ENCODE results near the gene RSU1.

DNA sequence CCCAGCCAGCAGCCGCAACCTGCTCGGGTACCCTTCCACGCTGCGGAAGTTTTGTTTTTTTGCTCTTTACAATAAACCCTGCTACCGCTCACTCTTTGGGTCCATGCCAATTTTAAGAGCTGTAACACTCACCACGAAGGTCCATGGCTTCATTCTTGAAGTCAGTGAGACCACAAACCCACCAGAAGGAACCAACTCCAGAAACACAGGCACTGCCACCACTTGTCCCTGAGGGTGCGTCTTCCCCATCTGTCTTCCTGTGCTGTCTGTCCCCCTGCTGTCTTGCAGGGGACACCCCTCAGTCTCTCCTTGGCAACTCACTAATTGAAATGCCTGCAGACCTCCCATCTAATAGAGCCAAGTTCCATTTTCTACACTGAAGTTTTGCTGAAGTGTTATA is 48.5 kb upstream of the RSU1 start:
- TF ChIP-seq, protein P1, sequence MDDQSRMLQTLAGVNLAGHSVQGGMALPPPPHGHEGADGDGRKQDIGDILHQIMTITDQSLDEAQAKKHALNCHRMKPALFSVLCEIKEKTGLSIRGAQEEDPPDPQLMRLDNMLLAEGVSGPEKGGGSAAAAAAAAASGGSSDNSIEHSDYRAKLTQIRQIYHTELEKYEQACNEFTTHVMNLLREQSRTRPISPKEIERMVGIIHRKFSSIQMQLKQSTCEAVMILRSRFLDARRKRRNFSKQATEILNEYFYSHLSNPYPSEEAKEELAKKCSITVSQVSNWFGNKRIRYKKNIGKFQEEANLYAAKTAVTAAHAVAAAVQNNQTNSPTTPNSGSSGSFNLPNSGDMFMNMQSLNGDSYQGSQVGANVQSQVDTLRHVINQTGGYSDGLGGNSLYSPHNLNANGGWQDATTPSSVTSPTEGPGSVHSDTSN (CRISPR knock-in tag; IDR thresholded peaks at IDR 0.05; ENCODE audit: borderline replicate concordance) = no peak
- TF ChIP-seq, protein P2, sequence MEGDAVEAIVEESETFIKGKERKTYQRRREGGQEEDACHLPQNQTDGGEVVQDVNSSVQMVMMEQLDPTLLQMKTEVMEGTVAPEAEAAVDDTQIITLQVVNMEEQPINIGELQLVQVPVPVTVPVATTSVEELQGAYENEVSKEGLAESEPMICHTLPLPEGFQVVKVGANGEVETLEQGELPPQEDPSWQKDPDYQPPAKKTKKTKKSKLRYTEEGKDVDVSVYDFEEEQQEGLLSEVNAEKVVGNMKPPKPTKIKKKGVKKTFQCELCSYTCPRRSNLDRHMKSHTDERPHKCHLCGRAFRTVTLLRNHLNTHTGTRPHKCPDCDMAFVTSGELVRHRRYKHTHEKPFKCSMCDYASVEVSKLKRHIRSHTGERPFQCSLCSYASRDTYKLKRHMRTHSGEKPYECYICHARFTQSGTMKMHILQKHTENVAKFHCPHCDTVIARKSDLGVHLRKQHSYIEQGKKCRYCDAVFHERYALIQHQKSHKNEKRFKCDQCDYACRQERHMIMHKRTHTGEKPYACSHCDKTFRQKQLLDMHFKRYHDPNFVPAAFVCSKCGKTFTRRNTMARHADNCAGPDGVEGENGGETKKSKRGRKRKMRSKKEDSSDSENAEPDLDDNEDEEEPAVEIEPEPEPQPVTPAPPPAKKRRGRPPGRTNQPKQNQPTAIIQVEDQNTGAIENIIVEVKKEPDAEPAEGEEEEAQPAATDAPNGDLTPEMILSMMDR (CRISPR knock-in tag; IDR thresholded peaks at IDR 0.05) = no peak
- TF ChIP-seq TBX2 (CRISPR knock-in tag; IDR thresholded peaks at IDR 0.05; ENCODE audit: borderline replicate concordance) (no peak), POLR2A (IDR thresholded peaks at IDR 0.05; ENCODE audit: insufficient read depth in 1 of 2, low read depth in 2 of 2, low read length in 2 of 2) (no peak), JUND (CRISPR knock-in tag; IDR thresholded peaks at IDR 0.05) (no peak), SIN3A (IDR thresholded peaks at IDR 0.05; ENCODE audit: borderline replicate concordance, low read depth, low read length) (no peak), SUZ12 (IDR thresholded peaks at IDR 0.05; ENCODE audit: low read depth, low read length) (no peak), SIX4 (CRISPR knock-in tag; IDR thresholded peaks at IDR 0.05) (no peak), EP300 (IDR thresholded peaks at IDR 0.05; ENCODE audit: low read depth in 2 of 2, low read length in 2 of 2) (no peak), EP300 (CRISPR knock-in tag; IDR thresholded peaks at IDR 0.05; ENCODE audit: borderline replicate concordance) (no peak)
- TF ChIP-seq, protein P3, sequence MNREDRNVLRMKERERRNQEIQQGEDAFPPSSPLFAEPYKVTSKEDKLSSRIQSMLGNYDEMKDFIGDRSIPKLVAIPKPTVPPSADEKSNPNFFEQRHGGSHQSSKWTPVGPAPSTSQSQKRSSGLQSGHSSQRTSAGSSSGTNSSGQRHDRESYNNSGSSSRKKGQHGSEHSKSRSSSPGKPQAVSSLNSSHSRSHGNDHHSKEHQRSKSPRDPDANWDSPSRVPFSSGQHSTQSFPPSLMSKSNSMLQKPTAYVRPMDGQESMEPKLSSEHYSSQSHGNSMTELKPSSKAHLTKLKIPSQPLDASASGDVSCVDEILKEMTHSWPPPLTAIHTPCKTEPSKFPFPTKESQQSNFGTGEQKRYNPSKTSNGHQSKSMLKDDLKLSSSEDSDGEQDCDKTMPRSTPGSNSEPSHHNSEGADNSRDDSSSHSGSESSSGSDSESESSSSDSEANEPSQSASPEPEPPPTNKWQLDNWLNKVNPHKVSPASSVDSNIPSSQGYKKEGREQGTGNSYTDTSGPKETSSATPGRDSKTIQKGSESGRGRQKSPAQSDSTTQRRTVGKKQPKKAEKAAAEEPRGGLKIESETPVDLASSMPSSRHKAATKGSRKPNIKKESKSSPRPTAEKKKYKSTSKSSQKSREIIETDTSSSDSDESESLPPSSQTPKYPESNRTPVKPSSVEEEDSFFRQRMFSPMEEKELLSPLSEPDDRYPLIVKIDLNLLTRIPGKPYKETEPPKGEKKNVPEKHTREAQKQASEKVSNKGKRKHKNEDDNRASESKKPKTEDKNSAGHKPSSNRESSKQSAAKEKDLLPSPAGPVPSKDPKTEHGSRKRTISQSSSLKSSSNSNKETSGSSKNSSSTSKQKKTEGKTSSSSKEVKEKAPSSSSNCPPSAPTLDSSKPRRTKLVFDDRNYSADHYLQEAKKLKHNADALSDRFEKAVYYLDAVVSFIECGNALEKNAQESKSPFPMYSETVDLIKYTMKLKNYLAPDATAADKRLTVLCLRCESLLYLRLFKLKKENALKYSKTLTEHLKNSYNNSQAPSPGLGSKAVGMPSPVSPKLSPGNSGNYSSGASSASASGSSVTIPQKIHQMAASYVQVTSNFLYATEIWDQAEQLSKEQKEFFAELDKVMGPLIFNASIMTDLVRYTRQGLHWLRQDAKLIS (CRISPR knock-in tag; IDR thresholded peaks at IDR 0.05) = no peak
- TF ChIP-seq, protein P4, sequence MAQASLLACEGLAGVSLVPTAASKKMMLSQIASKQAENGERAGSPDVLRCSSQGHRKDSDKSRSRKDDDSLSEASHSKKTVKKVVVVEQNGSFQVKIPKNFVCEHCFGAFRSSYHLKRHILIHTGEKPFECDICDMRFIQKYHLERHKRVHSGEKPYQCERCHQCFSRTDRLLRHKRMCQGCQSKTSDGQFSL (CRISPR knock-in tag; IDR thresholded peaks at IDR 0.05) = no peak
- TF ChIP-seq, protein P5, sequence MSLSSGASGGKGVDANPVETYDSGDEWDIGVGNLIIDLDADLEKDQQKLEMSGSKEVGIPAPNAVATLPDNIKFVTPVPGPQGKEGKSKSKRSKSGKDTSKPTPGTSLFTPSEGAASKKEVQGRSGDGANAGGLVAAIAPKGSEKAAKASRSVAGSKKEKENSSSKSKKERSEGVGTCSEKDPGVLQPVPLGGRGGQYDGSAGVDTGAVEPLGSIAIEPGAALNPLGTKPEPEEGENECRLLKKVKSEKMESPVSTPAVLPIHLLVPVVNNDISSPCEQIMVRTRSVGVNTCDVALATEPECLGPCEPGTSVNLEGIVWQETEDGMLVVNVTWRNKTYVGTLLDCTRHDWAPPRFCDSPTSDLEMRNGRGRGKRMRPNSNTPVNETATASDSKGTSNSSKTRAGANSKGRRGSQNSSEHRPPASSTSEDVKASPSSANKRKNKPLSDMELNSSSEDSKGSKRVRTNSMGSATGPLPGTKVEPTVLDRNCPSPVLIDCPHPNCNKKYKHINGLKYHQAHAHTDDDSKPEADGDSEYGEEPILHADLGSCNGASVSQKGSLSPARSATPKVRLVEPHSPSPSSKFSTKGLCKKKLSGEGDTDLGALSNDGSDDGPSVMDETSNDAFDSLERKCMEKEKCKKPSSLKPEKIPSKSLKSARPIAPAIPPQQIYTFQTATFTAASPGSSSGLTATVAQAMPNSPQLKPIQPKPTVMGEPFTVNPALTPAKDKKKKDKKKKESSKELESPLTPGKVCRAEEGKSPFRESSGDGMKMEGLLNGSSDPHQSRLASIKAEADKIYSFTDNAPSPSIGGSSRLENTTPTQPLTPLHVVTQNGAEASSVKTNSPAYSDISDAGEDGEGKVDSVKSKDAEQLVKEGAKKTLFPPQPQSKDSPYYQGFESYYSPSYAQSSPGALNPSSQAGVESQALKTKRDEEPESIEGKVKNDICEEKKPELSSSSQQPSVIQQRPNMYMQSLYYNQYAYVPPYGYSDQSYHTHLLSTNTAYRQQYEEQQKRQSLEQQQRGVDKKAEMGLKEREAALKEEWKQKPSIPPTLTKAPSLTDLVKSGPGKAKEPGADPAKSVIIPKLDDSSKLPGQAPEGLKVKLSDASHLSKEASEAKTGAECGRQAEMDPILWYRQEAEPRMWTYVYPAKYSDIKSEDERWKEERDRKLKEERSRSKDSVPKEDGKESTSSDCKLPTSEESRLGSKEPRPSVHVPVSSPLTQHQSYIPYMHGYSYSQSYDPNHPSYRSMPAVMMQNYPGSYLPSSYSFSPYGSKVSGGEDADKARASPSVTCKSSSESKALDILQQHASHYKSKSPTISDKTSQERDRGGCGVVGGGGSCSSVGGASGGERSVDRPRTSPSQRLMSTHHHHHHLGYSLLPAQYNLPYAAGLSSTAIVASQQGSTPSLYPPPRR (CRISPR knock-in tag; IDR thresholded peaks at IDR 0.05; ENCODE audit: borderline replicate concordance) = no peak

Data from HepG2 (cell line).